HEK293T (cell line): ENCODE measurements around the gene CREB5.
A peak's percentile ranks its signal among the peaks of the same experiment; 100 is the strongest.

ENCODE experiments used
- CTCF ChIA-PET: fragments of 350-600 bp; formaldehyde crosslinking; extraction: SDS; loops from one replicate; lab custom pipeline; 2021; ENCODE audit warnings: antibody characterized with exemption, inconsistent platforms; lab: Yijun Ruan, JAX
- POLR2A ChIA-PET: fragments of 350-600 bp; formaldehyde crosslinking; extraction: SDS; loops from one replicate; lab custom pipeline; 2020; ENCODE audit warnings: antibody characterized with exemption, inconsistent platforms; lab: Yijun Ruan, JAX
- DNase-seq: peaks from one replicate; pipeline ENCODE4 v3.0.0; 2012; ENCODE audit warnings: mixed read lengths; ENCODE audit errors: extremely low spot score
- ARNT ChIP-seq: fragments of 450-650 bp; IDR thresholded peaks from 2 replicates; pipeline ENCODE4 v1.6.1; 2017; ENCODE audit warnings: mild to moderate bottlenecking
- BHLHE40 ChIP-seq: fragments of 450-650 bp; IDR thresholded peaks from 2 replicates; pipeline ENCODE4 v1.6.1; 2016; ENCODE audit warnings: mild to moderate bottlenecking, moderate library complexity, borderline replicate concordance
- CTBP1 ChIP-seq: fragments of 450-650 bp; IDR thresholded peaks from 2 replicates; pipeline ENCODE4 v1.6.1; 2016; ENCODE audit warnings: borderline replicate concordance
- ELF4 ChIP-seq: fragments of 450-650 bp; IDR thresholded peaks from 2 replicates; pipeline ENCODE4 v1.6.1; 2017; ENCODE audit warnings: antibody characterized with exemption
- FOXA1 ChIP-seq: fragments of 450-650 bp; IDR thresholded peaks from 2 replicates; pipeline ENCODE4 v1.6.1; 2016; ENCODE audit warnings: mild to moderate bottlenecking
- FOXK2 ChIP-seq: fragments of 450-650 bp; IDR thresholded peaks from 2 replicates; pipeline ENCODE4 v1.6.1; 2016; ENCODE audit warnings: mild to moderate bottlenecking
- FOXM1 ChIP-seq: fragments of 450-650 bp; IDR thresholded peaks from 2 replicates; pipeline ENCODE4 v1.6.1; 2017; ENCODE audit warnings: mild to moderate bottlenecking, borderline replicate concordance
- HDGF ChIP-seq: fragments of 450-650 bp; IDR thresholded peaks from 2 replicates; pipeline ENCODE4 v1.6.1; 2017; ENCODE audit warnings: antibody characterized with exemption, borderline replicate concordance
- L3MBTL2 ChIP-seq: fragments of 450-650 bp; conservative IDR thresholded peaks from 2 replicates; pipeline ENCODE4 v1.6.1; 2016; ENCODE audit warnings: mild to moderate bottlenecking
- LEF1 ChIP-seq: fragments of 450-650 bp; IDR thresholded peaks from 2 replicates; pipeline ENCODE4 v1.6.1; 2017; ENCODE audit warnings: mild to moderate bottlenecking, borderline replicate concordance
- NFRKB ChIP-seq: fragments of 450-650 bp; IDR thresholded peaks from 2 replicates; pipeline ENCODE4 v1.6.1; 2016; ENCODE audit warnings: mild to moderate bottlenecking, moderate library complexity
- PKNOX1 ChIP-seq: fragments of 450-650 bp; IDR thresholded peaks from 2 replicates; pipeline ENCODE4 v1.6.1; 2016
- SP1 ChIP-seq: fragments of 450-650 bp; IDR thresholded peaks from 2 replicates; pipeline ENCODE4 v1.6.1; 2017
- SUZ12 ChIP-seq: fragments of 450-650 bp; IDR thresholded peaks from 2 replicates; pipeline ENCODE4 v1.6.1; 2016; ENCODE audit warnings: mild to moderate bottlenecking
- TARDBP ChIP-seq: fragments of 450-650 bp; IDR thresholded peaks from 2 replicates; pipeline ENCODE4 v1.6.1; 2016
- ZNF384 ChIP-seq: fragments of 450-650 bp; IDR thresholded peaks from 2 replicates; pipeline ENCODE4 v1.6.1; 2016

CREB5 gene

GRCh38 chr7:28626221-28626620 is 213.9 kb downstream of the CREB5 start:
- DNase-seq: no peak
- ChIA-PET CTCF (interaction anchor here (0.8 kb wide), 1 partner anchor 46 kb away, joined by 3 read pairs; no protein-coding TSS in a partner anchor), POLR2A (no interaction called here)
- TF ChIP-seq CTBP1 (no peak), SUZ12 (no peak), ELF4 (no peak), FOXK2 (no peak), TARDBP (no peak), FOXA1 (no peak), HDGF (no peak), BHLHE40 (no peak), NFRKB (no peak), SP1 (no peak), FOXM1 (no peak), ZNF384 (no peak)

DNA sequence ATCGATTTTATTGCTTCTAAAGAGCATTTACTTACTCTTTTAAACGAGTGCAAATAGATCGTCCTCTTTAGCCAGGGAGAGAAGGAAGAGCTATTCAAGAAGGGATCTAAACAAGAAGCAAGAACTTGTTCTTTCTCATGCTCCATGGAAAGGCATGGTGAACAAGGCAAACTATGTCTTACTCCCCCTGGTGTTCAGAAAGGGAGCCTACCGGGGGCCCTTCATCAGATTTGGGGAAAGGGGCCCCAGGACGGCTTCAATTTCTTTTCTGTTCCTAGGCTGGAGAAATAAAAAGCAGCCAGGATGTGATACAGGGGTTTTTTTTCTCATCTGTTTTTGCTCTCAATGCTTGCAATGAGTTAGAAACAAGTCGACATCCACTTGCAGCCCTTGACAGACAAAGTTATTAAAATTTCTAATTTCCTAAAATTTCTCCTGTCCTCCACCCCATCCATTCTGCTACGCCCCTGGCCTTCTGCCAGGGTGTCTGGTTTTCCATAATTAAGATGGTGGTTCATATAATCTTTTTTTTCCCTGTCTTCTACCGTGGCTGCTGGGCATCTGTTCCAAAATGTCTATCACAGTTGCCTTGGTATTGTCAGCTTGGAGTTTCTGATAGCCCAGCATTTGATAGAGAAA is 214.4 kb downstream of the CREB5 start:
- CTCF ChIA-PET: interaction anchor here (0.5 to 0.8 kb wide), 3 partner anchors 45 to 216 kb away, joined by 3 read pairs; partner anchors contain the start of gene CREB5
- POLR2A ChIA-PET: no interaction called here
- peak; percentile 61 for DNase-seq
- no peak for TF ChIP-seq BHLHE40
- no peak for TF ChIP-seq L3MBTL2
- TF ChIP-seq PKNOX1: no peak
- no peak for TF ChIP-seq LEF1
- TF ChIP-seq ARNT: no peak
- no peak for TF ChIP-seq FOXM1
- no peak for TF ChIP-seq FOXA1
- TF ChIP-seq SUZ12: no peak
- no peak for TF ChIP-seq FOXK2
- no peak for TF ChIP-seq SP1
- no peak for TF ChIP-seq ZNF384

DNA sequence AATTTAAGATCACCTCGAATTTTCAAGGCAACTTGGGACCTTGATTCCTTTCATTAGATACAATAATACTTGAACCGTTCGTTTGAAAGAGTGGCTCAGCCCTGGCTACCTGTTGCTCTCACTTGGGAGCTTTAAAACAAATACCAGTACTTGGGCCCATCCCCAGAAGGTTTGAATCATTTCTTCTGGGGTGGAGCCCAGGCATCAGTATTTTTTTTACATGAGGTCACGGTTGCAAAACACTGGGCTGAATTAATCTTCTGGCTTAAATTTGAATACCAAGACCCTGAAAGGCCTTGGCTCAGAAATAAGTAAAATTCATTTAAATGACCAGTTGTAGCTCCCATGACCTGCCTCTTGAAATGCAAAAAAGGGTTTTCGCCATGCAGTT is 214.9 kb downstream of the CREB5 start:
- DNase-seq: no peak
- TF ChIP-seq BHLHE40 (no peak), FOXA1 (no peak), TARDBP (no peak), ZNF384 (no peak), SP1 (no peak), LEF1 (no peak), SUZ12 (no peak), FOXK2 (no peak), PKNOX1 (no peak), CTBP1 (no peak), ARNT (no peak), HDGF (no peak)
- POLR2A ChIA-PET: no interaction called here
- CTCF ChIA-PET: interaction anchor here (0.5 to 0.7 kb wide), 2 partner anchors 215 to 216 kb away, joined by 3 read pairs; partner anchors contain the start of gene CREB5

- CTCF ChIA-PET: no interaction called here
- DNase-seq: no peak
- TF ChIP-seq HDGF (no peak), NFRKB (no peak), FOXM1 (no peak), TARDBP (no peak), L3MBTL2 (no peak), BHLHE40 (no peak), FOXA1 (no peak), ARNT (no peak), SUZ12 (no peak), LEF1 (no peak), CTBP1 (no peak), SP1 (no peak), ELF4 (no peak)
- POLR2A ChIA-PET: no interaction called here
Observed at GRCh38 chr7:28627896-28628295, 215.6 kb downstream of the CREB5 start.

GRCh38 chr7:28629216-28629842 is 217.0 kb downstream of the CREB5 start:
- CTCF ChIA-PET: no interaction called here
- POLR2A ChIA-PET: no interaction called here
- TF ChIP-seq ELF4 (no peak), PKNOX1 (no peak), SP1 (no peak), FOXA1 (no peak), ARNT (no peak), TARDBP (no peak), ZNF384 (no peak), NFRKB (no peak), LEF1 (no peak), FOXK2 (no peak), FOXM1 (no peak), BHLHE40 (no peak), L3MBTL2 (no peak), SUZ12 (no peak), CTBP1 (no peak), HDGF (no peak)
- DNase-seq: no peak

GRCh38 chr7:28630350-28630749 is 218.0 kb downstream of the CREB5 start:
- TF ChIP-seq ELF4 (no peak), LEF1 (no peak), TARDBP (no peak), CTBP1 (no peak), PKNOX1 (no peak), FOXM1 (no peak), FOXA1 (no peak), FOXK2 (no peak), ZNF384 (no peak), SUZ12 (no peak), BHLHE40 (no peak), SP1 (no peak), ARNT (no peak), NFRKB (no peak), HDGF (no peak), L3MBTL2 (no peak)
- DNase-seq: no peak
- ChIA-PET CTCF (no interaction called here), POLR2A (no interaction called here)
